T-helper 1 cell treated with Interleukin-12 subunit alpha and Interleukin-12 subunit beta and Interleukin-4 antibody, amounts not matched to agents 30 μg/mL and 1 μg/mL, for 36 hours (primary cell): Measurements from ENCODE around the gene ARHGEF17.

Source experiments
- H3K27ac Mint-ChIP-seq: one replicate; pipeline ENCODE4 v1.8.0; 2021; ENCODE audit warnings: mild to moderate bottlenecking, mixed read lengths
- H3K27me3 Mint-ChIP-seq: one replicate; pipeline ENCODE4 v1.8.0; 2021; ENCODE audit warnings: low read depth, mixed read lengths
- H3K36me3 Mint-ChIP-seq: one replicate; pipeline ENCODE4 v1.8.0; 2021; ENCODE audit warnings: low read depth, mixed read lengths
- H3K4me1 Mint-ChIP-seq: one replicate; pipeline ENCODE4 v1.8.0; 2021; ENCODE audit warnings: low read depth, mixed read lengths
- H3K4me3 Mint-ChIP-seq: one replicate; pipeline ENCODE4 v1.8.0; 2021; ENCODE audit warnings: mild to moderate bottlenecking, moderate library complexity, mixed read lengths
- H3K9me3 Mint-ChIP-seq: one replicate; pipeline ENCODE4 v1.8.0; 2021; ENCODE audit warnings: mixed read lengths

The ARHGEF17 gene

GRCh38 chr11:73308003-73308960 lies at the start of gene ARHGEF17:
TSS of gene ARHGEF17 (plus strand) at chr11:73308276. CDS start at chr11:73308639, 363 bp downstream.
- H3K27me3 Mint-ChIP-seq = peaks cover 48% of the 10 kb centered on the region
- no peaks in the 10 kb centered on the region for H3K9me3 Mint-ChIP-seq
- no peaks in the 10 kb centered on the region for H3K36me3 Mint-ChIP-seq
- H3K4me1 Mint-ChIP-seq = peaks cover 7% of the 10 kb centered on the region
- peak within 1 kb of the TSS; percentile 90 for H3K4me3 Mint-ChIP-seq
- peak within 1 kb of the TSS; percentile 62 for H3K27ac Mint-ChIP-seq

- no peaks in the 10 kb centered on the region for H3K36me3 Mint-ChIP-seq
- H3K9me3 Mint-ChIP-seq = no peaks in the 10 kb centered on the region
- no peak overlapping the region for H3K27ac Mint-ChIP-seq
- no peaks in the 10 kb centered on the region for H3K4me1 Mint-ChIP-seq
- peaks cover 28% of the 10 kb centered on the region for H3K27me3 Mint-ChIP-seq
- H3K4me3 Mint-ChIP-seq = no peak overlapping the region
These were observed 48.5 kb upstream of the ARHGEF17 start for GRCh38 chr11:73259406-73260126.

- peaks cover 33% of the 10 kb centered on the region for H3K27me3 Mint-ChIP-seq
- no peak overlapping the region for H3K4me3 Mint-ChIP-seq
- no peaks in the 10 kb centered on the region for H3K36me3 Mint-ChIP-seq
- H3K27ac Mint-ChIP-seq = no peak overlapping the region
- H3K4me1 Mint-ChIP-seq = no peaks in the 10 kb centered on the region
- H3K9me3 Mint-ChIP-seq = no peaks in the 10 kb centered on the region
These were observed 48.0 kb upstream of the ARHGEF17 start for GRCh38 chr11:73260127-73260457.

GRCh38 chr11:73262851-73263495 lies 45.1 kb upstream of the ARHGEF17 start:
- Mint-ChIP-seq H3K4me1 (no peaks in the 10 kb centered on the region), H3K4me3 (no peak overlapping the region), H3K27ac (no peak overlapping the region), H3K27me3 (peaks cover 60% of the 10 kb centered on the region), H3K9me3 (no peaks in the 10 kb centered on the region), H3K36me3 (no peaks in the 10 kb centered on the region)

- no peak overlapping the region for H3K27ac Mint-ChIP-seq
- peaks cover 62% of the 10 kb centered on the region for H3K27me3 Mint-ChIP-seq
- no peaks in the 10 kb centered on the region for H3K36me3 Mint-ChIP-seq
- H3K9me3 Mint-ChIP-seq = no peaks in the 10 kb centered on the region
- H3K4me1 Mint-ChIP-seq = no peaks in the 10 kb centered on the region
- H3K4me3 Mint-ChIP-seq = no peak overlapping the region
These were observed 44.4 kb upstream of the ARHGEF17 start for GRCh38 chr11:73263640-73264039.

GRCh38 chr11:73265278-73265810 lies 42.7 kb upstream of the ARHGEF17 start:
- Mint-ChIP-seq H3K27me3 (peaks cover 65% of the 10 kb centered on the region), H3K4me3 (no peak overlapping the region), H3K9me3 (no peaks in the 10 kb centered on the region), H3K36me3 (no peaks in the 10 kb centered on the region), H3K4me1 (no peaks in the 10 kb centered on the region), H3K27ac (no peak overlapping the region)

- no peaks in the 10 kb centered on the region for H3K36me3 Mint-ChIP-seq
- H3K27me3 Mint-ChIP-seq = peaks cover 68% of the 10 kb centered on the region
- no peaks in the 10 kb centered on the region for H3K9me3 Mint-ChIP-seq
- no peak overlapping the region for H3K4me3 Mint-ChIP-seq
- H3K4me1 Mint-ChIP-seq = no peaks in the 10 kb centered on the region
- H3K27ac Mint-ChIP-seq = no peak overlapping the region
These were observed 42.0 kb upstream of the ARHGEF17 start for GRCh38 chr11:73265853-73266645.

GRCh38 chr11:73266646-73267020 lies 41.4 kb upstream of the ARHGEF17 start:
- Mint-ChIP-seq H3K36me3 (no peaks in the 10 kb centered on the region), H3K4me3 (no peak overlapping the region), H3K9me3 (no peaks in the 10 kb centered on the region), H3K27me3 (peaks cover 68% of the 10 kb centered on the region), H3K27ac (no peak overlapping the region), H3K4me1 (no peaks in the 10 kb centered on the region)

GRCh38 chr11:73267122-73267846 lies 40.8 kb upstream of the ARHGEF17 start:
- no peaks in the 10 kb centered on the region for H3K36me3 Mint-ChIP-seq
- no peaks in the 10 kb centered on the region for H3K4me1 Mint-ChIP-seq
- peaks cover 63% of the 10 kb centered on the region for H3K27me3 Mint-ChIP-seq
- H3K27ac Mint-ChIP-seq = no peak overlapping the region
- no peaks in the 10 kb centered on the region for H3K9me3 Mint-ChIP-seq
- H3K4me3 Mint-ChIP-seq = no peak overlapping the region

- no peaks in the 10 kb centered on the region for H3K4me1 Mint-ChIP-seq
- H3K4me3 Mint-ChIP-seq = no peak overlapping the region
- peaks cover 56% of the 10 kb centered on the region for H3K27me3 Mint-ChIP-seq
- H3K27ac Mint-ChIP-seq = no peak overlapping the region
- no peaks in the 10 kb centered on the region for H3K9me3 Mint-ChIP-seq
- H3K36me3 Mint-ChIP-seq = no peaks in the 10 kb centered on the region
These were observed 40.1 kb upstream of the ARHGEF17 start for GRCh38 chr11:73267906-73268540.

- Mint-ChIP-seq H3K27me3 (peaks cover 49% of the 10 kb centered on the region), H3K9me3 (no peaks in the 10 kb centered on the region), H3K36me3 (no peaks in the 10 kb centered on the region), H3K27ac (no peak overlapping the region), H3K4me1 (no peaks in the 10 kb centered on the region), H3K4me3 (no peak overlapping the region)
These were observed 39.3 kb upstream of the ARHGEF17 start for GRCh38 chr11:73268671-73269271.

GRCh38 chr11:73269459-73270015 lies 38.5 kb upstream of the ARHGEF17 start:
- H3K4me1 Mint-ChIP-seq = no peaks in the 10 kb centered on the region
- H3K36me3 Mint-ChIP-seq = no peaks in the 10 kb centered on the region
- no peak overlapping the region for H3K27ac Mint-ChIP-seq
- H3K9me3 Mint-ChIP-seq = no peaks in the 10 kb centered on the region
- no peak overlapping the region for H3K4me3 Mint-ChIP-seq
- H3K27me3 Mint-ChIP-seq = peaks cover 41% of the 10 kb centered on the region
